IMR-90 (cell line): ENCODE measurements around the gene MOCOS.

ENCODE experiments used
- CHD1 ChIP-seq: IDR thresholded peaks from 2 replicates; pipeline ENCODE4 v1.6.1; 2012; ENCODE audit warnings: low read depth, low read length, improper control_type of control experiment
- MAZ ChIP-seq: IDR thresholded peaks from 2 replicates; pipeline ENCODE4 v1.6.1; 2012; ENCODE audit warnings: low read depth, mild to moderate bottlenecking, low read length, improper control_type of control experiment, moderate library complexity, borderline replicate concordance
- NFE2L2 ChIP-seq: fragments of 150-350 bp; IDR thresholded peaks from 2 replicates; pipeline ENCODE4 v1.6.1; 2016; ENCODE audit warnings: low read depth, mild to moderate bottlenecking, low read length
- POLR2A ChIP-seq: IDR thresholded peaks from 2 replicates; pipeline ENCODE4 v1.6.1; 2012; ENCODE audit warnings: mild to moderate bottlenecking, low read depth, low read length
- RAD21 ChIP-seq: IDR thresholded peaks from 2 replicates; pipeline ENCODE4 v1.6.1; 2012; ENCODE audit warnings: low read length, improper control_type of control experiment
- RFX5 ChIP-seq: IDR thresholded peaks from 2 replicates; pipeline ENCODE4 v1.8.0; 2012; ENCODE audit warnings: low read depth, mild to moderate bottlenecking, low read length, moderate library complexity
- TF ChIP-seq, protein P1 (sequence below): conservative IDR thresholded peaks from 2 replicates; pipeline ENCODE4 v1.5.1; 2012; ENCODE audit warnings: mild to moderate bottlenecking, low read depth, low read length, improper control_type of control experiment

GRCh38 chr18:36283448-36283847, 96.2 kb downstream of the MOCOS start:
- no peak for TF ChIP-seq MAZ
- TF ChIP-seq, protein P1, sequence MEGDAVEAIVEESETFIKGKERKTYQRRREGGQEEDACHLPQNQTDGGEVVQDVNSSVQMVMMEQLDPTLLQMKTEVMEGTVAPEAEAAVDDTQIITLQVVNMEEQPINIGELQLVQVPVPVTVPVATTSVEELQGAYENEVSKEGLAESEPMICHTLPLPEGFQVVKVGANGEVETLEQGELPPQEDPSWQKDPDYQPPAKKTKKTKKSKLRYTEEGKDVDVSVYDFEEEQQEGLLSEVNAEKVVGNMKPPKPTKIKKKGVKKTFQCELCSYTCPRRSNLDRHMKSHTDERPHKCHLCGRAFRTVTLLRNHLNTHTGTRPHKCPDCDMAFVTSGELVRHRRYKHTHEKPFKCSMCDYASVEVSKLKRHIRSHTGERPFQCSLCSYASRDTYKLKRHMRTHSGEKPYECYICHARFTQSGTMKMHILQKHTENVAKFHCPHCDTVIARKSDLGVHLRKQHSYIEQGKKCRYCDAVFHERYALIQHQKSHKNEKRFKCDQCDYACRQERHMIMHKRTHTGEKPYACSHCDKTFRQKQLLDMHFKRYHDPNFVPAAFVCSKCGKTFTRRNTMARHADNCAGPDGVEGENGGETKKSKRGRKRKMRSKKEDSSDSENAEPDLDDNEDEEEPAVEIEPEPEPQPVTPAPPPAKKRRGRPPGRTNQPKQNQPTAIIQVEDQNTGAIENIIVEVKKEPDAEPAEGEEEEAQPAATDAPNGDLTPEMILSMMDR = no peak
- TF ChIP-seq POLR2A = no peak
- no peak for TF ChIP-seq NFE2L2
- no peak for TF ChIP-seq RFX5
- no peak for TF ChIP-seq RAD21
- no peak for TF ChIP-seq CHD1
